Measurements from ENCODE around the gene TRIM47. TPM values are rescaled to one million over a fixed set of nuclear protein-coding genes. Genes with fewer than 3 reads are reported as not detected.

The TRIM47 gene
- total RNA-seq, 1 donor from 2014 or later, result 98.8 TPM

GRCh38 chr17:75848523-75849278 is 29.7 kb downstream of the TRIM47 start:
- no peak for DNase-seq (ENCODE audit: extremely low read depth, low read depth, low spot score)

- DNase-seq (ENCODE audit: extremely low read depth, low read depth, low spot score), result no peak
Observed at GRCh38 chr17:75847614-75848522, 30.5 kb downstream of the TRIM47 start.

- DNase-seq (ENCODE audit: extremely low read depth, low read depth, low spot score), result no peak
Observed at GRCh38 chr17:75846692-75847613, 31.4 kb downstream of the TRIM47 start.

GRCh38 chr17:75845933-75846691 is 32.3 kb downstream of the TRIM47 start:
- DNase-seq (ENCODE audit: extremely low read depth, low read depth, low spot score), result no peak

GRCh38 chr17:75845058-75845711 is 33.2 kb downstream of the TRIM47 start:
- DNase-seq (ENCODE audit: extremely low read depth, low read depth, low spot score), result no peak

- no peak for DNase-seq (ENCODE audit: extremely low read depth, low read depth, low spot score)
Observed at GRCh38 chr17:75844530-75845057, 33.8 kb downstream of the TRIM47 start.

- DNase-seq (ENCODE audit: extremely low read depth, low read depth, low spot score), result no peak
Observed at GRCh38 chr17:75843577-75844529, 34.5 kb downstream of the TRIM47 start, which contains the start of gene UNC13D. Gene UNC13D (minus strand): TSS chr17:75844404. CDS start chr17:75844337, 67 bp downstream.

GRCh38 chr17:75842963-75843576 is 35.3 kb downstream of the TRIM47 start:
- DNase-seq (ENCODE audit: extremely low read depth, low read depth, low spot score), result no peak

- no peak for DNase-seq (ENCODE audit: extremely low read depth, low read depth, low spot score)
Observed at GRCh38 chr17:75842411-75842810, 36.0 kb downstream of the TRIM47 start.

GRCh38 chr17:75840799-75841164 is 37.6 kb downstream of the TRIM47 start:
- DNase-seq (ENCODE audit: extremely low read depth, low read depth, low spot score), result no peak

- DNase-seq (ENCODE audit: extremely low read depth, low read depth, low spot score), result no peak
Observed at GRCh38 chr17:75839942-75840798, 38.2 kb downstream of the TRIM47 start.

- no peak for DNase-seq (ENCODE audit: extremely low read depth, low read depth, low spot score)
Observed at GRCh38 chr17:75838410-75838809, 40.0 kb downstream of the TRIM47 start.

- DNase-seq (ENCODE audit: extremely low read depth, low read depth, low spot score), result no peak
Observed at GRCh38 chr17:75837899-75838298, 40.5 kb downstream of the TRIM47 start.

GRCh38 chr17:75836605-75837004 is 41.8 kb downstream of the TRIM47 start:
- no peak for DNase-seq (ENCODE audit: extremely low read depth, low read depth, low spot score)

- no peak for DNase-seq (ENCODE audit: extremely low read depth, low read depth, low spot score)
Observed at GRCh38 chr17:75835654-75835987, 42.8 kb downstream of the TRIM47 start.

GRCh38 chr17:75834928-75835653 is 43.3 kb downstream of the TRIM47 start:
- no peak for DNase-seq (ENCODE audit: extremely low read depth, low read depth, low spot score)
